Lung (tissue), 12 donors: ENCODE results near the gene BBS1. TPM values are rescaled to one million over a fixed set of nuclear protein-coding genes. Genes with fewer than 3 reads are reported as not detected.

Experiments used
- ATAC-seq: fragments of 200-7000 bp; cut with Tn5 transposase; one replicate; pipeline ENCODE4 v1.9.1; 2020; ENCODE audit warnings: moderate number of reproducible peaks; ENCODE audit not compliant: insufficient read depth, low FRiP score
- DNase-seq, 3 donors: peaks; one replicate each; pipeline ENCODE4 v3.0.0-alpha.2; 2013 to 2017
- H3K27ac ChIP-seq, 2 donors: one replicate each; pipeline ENCODE4 v1.5.1; 2013; ENCODE audit warnings: mild to moderate bottlenecking in 2 of 2, moderate library complexity in 2 of 2, control low read depth in 1 of 2, inconsistent platforms in 1 of 2, low read depth in 1 of 2, low read length in 1 of 2
- H3K27me3 ChIP-seq, 3 donors: one replicate each; pipeline ENCODE4 v1.5.1; 2013; ENCODE audit warnings: low read length in 2 of 3; ENCODE audit not compliant: control insufficient read depth in 3 of 3, insufficient read depth in 3 of 3
- H3K36me3 ChIP-seq, 4 donors: one replicate each; pipeline ENCODE4 v1.5.1; 2013; ENCODE audit warnings: low read length in 4 of 4, mild to moderate bottlenecking in 1 of 4, moderate library complexity in 1 of 4; ENCODE audit not compliant: control insufficient read depth in 4 of 4, insufficient read depth in 4 of 4
- H3K4me1 ChIP-seq, 5 donors: one replicate each; pipeline ENCODE4 v1.5.1; 2013; ENCODE audit warnings: low read length in 5 of 5, mild to moderate bottlenecking in 2 of 5, moderate library complexity in 1 of 5; ENCODE audit not compliant: control insufficient read depth in 5 of 5, insufficient read depth in 5 of 5
- H3K4me3 ChIP-seq: one replicate; pipeline ENCODE4 v1.5.1; 2013; ENCODE audit warnings: mild to moderate bottlenecking, control low read depth, moderate library complexity
- H3K9ac ChIP-seq, 2 donors: one replicate each; pipeline ENCODE4 v1.5.1; 2013; ENCODE audit warnings: low read length in 2 of 2, control low read depth in 1 of 2; ENCODE audit not compliant: insufficient read depth in 1 of 2
- H3K9me3 ChIP-seq, 4 donors: one replicate each; pipeline ENCODE4 v1.5.1; 2013; ENCODE audit warnings: low read length in 3 of 4, mild to moderate bottlenecking in 1 of 4, moderate library complexity in 1 of 4; ENCODE audit not compliant: control insufficient read depth in 4 of 4, insufficient read depth in 3 of 4
- WGBS, 2 donors: extraction: QIAGEN DNeasy Blood & Tissue Kit; methylation state at CpG; one replicate each; pipeline ENCODE4 v1.1.7; 2013; 5-methylcytosine and 5-hydroxymethylcytosine counted together
- polyA plus RNA-seq, 2 donors: library from polyadenylated mRNA; stranded (reverse); fragments of 200-250 nt; gene quantifications; one replicate each; pipeline ENCODE4 v1.2.1, GENCODE V29; 2013
- total RNA-seq, 2 donors: library from RNA; depleted of rRNA in 1 of 2; stranded (reverse); fragments of >200 nt in 1 of 2; gene quantifications; one replicate each; pipeline ENCODE4 v1.2.1, GENCODE V29; 2014 to 2021
- TF ChIP-seq, protein P1 (sequence below): IDR thresholded peaks from 2 replicates; pipeline ENCODE4 v1.5.1; 2012; ENCODE audit warnings: mild to moderate bottlenecking; ENCODE audit errors: control extremely low read depth, extremely low read depth
- donor health status: control.
- donor health status: control.
- donor health status: Bipolar disorder and iron deficiency.
- donor health status: healthy.
- donor health status: DM: yes; HTN: yes; CAD: no.

Gene BBS1
- total and polyA plus RNA-seq, 4 donors: 12.5 to 75.6 (median 29.3) TPM

DNA sequence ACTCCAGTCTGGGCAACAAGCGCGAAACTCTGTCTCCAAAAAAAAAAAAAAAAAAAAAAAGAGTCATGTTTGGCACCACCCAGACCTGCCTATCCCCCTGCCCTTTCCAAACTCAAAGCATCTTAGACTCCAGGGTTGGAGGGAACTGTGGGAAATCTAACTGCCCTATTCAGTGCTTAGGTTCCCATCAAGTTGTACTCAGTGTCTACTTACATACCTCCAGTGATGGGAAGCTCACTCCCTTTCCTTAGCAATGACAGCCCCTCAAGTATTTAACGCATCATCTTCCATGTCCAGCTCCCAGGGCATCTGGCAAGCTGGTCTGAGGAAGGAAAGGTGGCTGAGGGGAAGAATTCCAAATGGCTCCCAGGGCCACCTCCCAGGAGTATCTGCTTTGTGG lies 39.3 kb downstream of the BBS1 start:
- Histone ChIP-seq H3K27me3 (peaks cover 0 to 2% (median 0%) of the 10 kb centered on the region in 3 donors), H3K27ac (no peak overlapping the region), H3K4me3 (no peak overlapping the region), H3K4me1 (peaks cover 0 to 9% (median 3%) of the 10 kb centered on the region in 5 donors), H3K9ac (no peak overlapping the region), H3K9me3 (no peaks in the 10 kb centered on the region), H3K36me3 (no peaks in the 10 kb centered on the region)
- ATAC-seq (no peak), DNase-seq (no peak)
- TF ChIP-seq, protein P1, sequence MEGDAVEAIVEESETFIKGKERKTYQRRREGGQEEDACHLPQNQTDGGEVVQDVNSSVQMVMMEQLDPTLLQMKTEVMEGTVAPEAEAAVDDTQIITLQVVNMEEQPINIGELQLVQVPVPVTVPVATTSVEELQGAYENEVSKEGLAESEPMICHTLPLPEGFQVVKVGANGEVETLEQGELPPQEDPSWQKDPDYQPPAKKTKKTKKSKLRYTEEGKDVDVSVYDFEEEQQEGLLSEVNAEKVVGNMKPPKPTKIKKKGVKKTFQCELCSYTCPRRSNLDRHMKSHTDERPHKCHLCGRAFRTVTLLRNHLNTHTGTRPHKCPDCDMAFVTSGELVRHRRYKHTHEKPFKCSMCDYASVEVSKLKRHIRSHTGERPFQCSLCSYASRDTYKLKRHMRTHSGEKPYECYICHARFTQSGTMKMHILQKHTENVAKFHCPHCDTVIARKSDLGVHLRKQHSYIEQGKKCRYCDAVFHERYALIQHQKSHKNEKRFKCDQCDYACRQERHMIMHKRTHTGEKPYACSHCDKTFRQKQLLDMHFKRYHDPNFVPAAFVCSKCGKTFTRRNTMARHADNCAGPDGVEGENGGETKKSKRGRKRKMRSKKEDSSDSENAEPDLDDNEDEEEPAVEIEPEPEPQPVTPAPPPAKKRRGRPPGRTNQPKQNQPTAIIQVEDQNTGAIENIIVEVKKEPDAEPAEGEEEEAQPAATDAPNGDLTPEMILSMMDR: no peak
- 94 to 100% methylated on average over 1 to 3 of the region's 3 CpGs for WGBS, 2 donors

GRCh38 chr11:66550887-66551286 lies 40.5 kb downstream of the BBS1 start:
- no peaks in the 10 kb centered on the region for H3K9me3 ChIP-seq
- DNase-seq (no peak), ATAC-seq (no peak)
- TF ChIP-seq, protein P1: no peak
- no peak overlapping the region for H3K9ac ChIP-seq
- H3K27me3 ChIP-seq: peaks cover 0 to 2% (median 0%) of the 10 kb centered on the region in 3 donors
- no peak overlapping the region for H3K4me3 ChIP-seq
- no peak overlapping the region for H3K27ac ChIP-seq
- WGBS, 2 donors: 83 to 90% methylated on average over 4 of the region's 4 CpGs
- peaks cover 0 to 5% (median 0%) of the 10 kb centered on the region in 5 donors for H3K4me1 ChIP-seq
- H3K36me3 ChIP-seq: no peaks in the 10 kb centered on the region

GRCh38 chr11:66554602-66555001 lies 44.2 kb downstream of the BBS1 start:
- no peak overlapping the region for H3K9ac ChIP-seq
- no peaks in the 10 kb centered on the region for H3K36me3 ChIP-seq
- WGBS, 2 donors: 77 to 81% methylated on average over 5 of the region's 5 CpGs
- no peak overlapping the region for H3K4me3 ChIP-seq
- H3K27me3 ChIP-seq: peaks cover 0 to 15% (median 12%) of the 10 kb centered on the region in 3 donors
- peaks cover 0 to 4% (median 0%) of the 10 kb centered on the region in 5 donors for H3K4me1 ChIP-seq
- H3K27ac ChIP-seq: no peak overlapping the region
- no peak for ATAC-seq
- DNase-seq: no peak
- H3K9me3 ChIP-seq: no peaks in the 10 kb centered on the region
- TF ChIP-seq, protein P1: no peak

DNA sequence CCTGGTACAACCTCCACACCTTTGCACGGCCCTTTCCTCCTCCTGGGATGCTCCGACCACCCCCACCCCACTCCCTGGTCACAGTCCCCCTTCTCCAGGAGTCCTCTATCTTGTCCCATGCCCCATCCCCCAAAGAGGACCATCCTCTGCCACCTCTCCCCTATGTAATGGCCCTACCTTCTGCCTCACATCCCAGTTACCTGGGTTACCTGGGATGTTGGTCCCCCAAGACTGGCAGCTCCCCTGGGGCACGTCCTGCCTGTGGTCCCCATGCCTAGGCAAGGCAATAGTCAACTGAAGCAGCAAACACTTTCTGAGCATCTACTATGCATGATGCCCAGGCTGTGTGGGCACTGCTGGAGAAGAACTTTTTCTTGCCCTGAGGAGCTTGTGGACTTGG lies 45.0 kb downstream of the BBS1 start:
- DNase-seq (no peak), ATAC-seq (no peak)
- 70 to 91% methylated on average over 3 of the region's 3 CpGs for WGBS, 2 donors
- no peak overlapping the region for H3K27ac ChIP-seq
- H3K4me3 ChIP-seq: no peak overlapping the region
- TF ChIP-seq, protein P1: no peak
- H3K36me3 ChIP-seq: no peaks in the 10 kb centered on the region
- peaks cover 0 to 15% (median 12%) of the 10 kb centered on the region in 3 donors for H3K27me3 ChIP-seq
- H3K9ac ChIP-seq: no peak overlapping the region
- H3K4me1 ChIP-seq: peaks cover 0 to 4% (median 0%) of the 10 kb centered on the region in 5 donors
- H3K9me3 ChIP-seq: no peaks in the 10 kb centered on the region
